HEK293 (cell line): ENCODE results near the gene CHD5.
A peak's percentile ranks its signal among the peaks of the same experiment; 100 is the strongest.

ENCODE experiments used
- CTCF ChIA-PET: fragments of 350-600 bp; formaldehyde crosslinking; extraction: SDS; loops from one replicate; lab custom pipeline; 2021; ENCODE audit warnings: antibody characterized with exemption; lab: Yijun Ruan, JAX
- POLR2A ChIA-PET: fragments of 300-600 bp; formaldehyde crosslinking; extraction: SDS; loops from one replicate; lab custom pipeline; 2020; ENCODE audit warnings: antibody characterized with exemption, inconsistent platforms; lab: Yijun Ruan, JAX
- H3K27ac ChIP-seq: fragments of 200-500 bp; sonication (Bioruptor generic); 2 replicates; pipeline ENCODE4 v1.5.1; 2014; ENCODE audit warnings: low read depth, low read length, control low read depth, inconsistent platforms; ENCODE audit errors: extremely low read depth
- H3K36me3 ChIP-seq, 2 experiments: fragments of 200-500 bp in 1 of 2; sonication (Bioruptor generic) in 1 of 2; 1 replicate in 1 of 2; 2 replicates in 1 of 2; pipeline ENCODE4 v1.5.1; 2014 to 2017; ENCODE audit warnings: inconsistent platforms in 2 of 2, low read length in 2 of 2; ENCODE audit not compliant: control insufficient read depth in 2 of 2, insufficient read depth in 1 of 2
- H3K4me1 ChIP-seq: fragments of 200-500 bp; sonication (Bioruptor generic); 2 replicates; pipeline ENCODE4 v1.5.1; 2014; ENCODE audit warnings: mild to moderate bottlenecking, low read length, inconsistent platforms; ENCODE audit not compliant: control insufficient read depth, insufficient read depth
- H3K4me3 ChIP-seq: 2 replicates; pipeline ENCODE4 v1.5.1; 2011; ENCODE audit warnings: low read depth, mild to moderate bottlenecking, control low read depth, low read length, moderate library complexity
- H3K9me3 ChIP-seq: fragments of 200-500 bp; sonication (Bioruptor generic); 2 replicates; pipeline ENCODE4 v1.5.1; 2014; ENCODE audit warnings: low read depth, low read length, inconsistent platforms; ENCODE audit not compliant: control insufficient read depth, insufficient read depth
- EGR2 ChIP-seq: fragments of 450-650 bp; formaldehyde crosslinking; IDR thresholded peaks from 2 replicates; pipeline ENCODE4 v1.5.1; 2016; ENCODE audit warnings: low read depth, missing biosample characterization, missing genetic modification characterization
- KLF1 ChIP-seq: fragments of 450-650 bp; formaldehyde crosslinking; IDR thresholded peaks from 2 replicates; pipeline ENCODE4 v1.5.1; 2016; ENCODE audit warnings: missing biosample characterization, missing genetic modification characterization
- MEIS1 ChIP-seq: sonication (generic); formaldehyde crosslinking; IDR thresholded peaks from 2 replicates; pipeline ENCODE4 v1.8.1; 2022; ENCODE audit warnings: missing genetic modification reagents, mild to moderate bottlenecking, borderline replicate concordance
- PRDM4 ChIP-seq: fragments of 450-650 bp; formaldehyde crosslinking; IDR thresholded peaks from 2 replicates; pipeline ENCODE4 v1.5.1; 2017; ENCODE audit warnings: missing biosample characterization, missing genetic modification characterization
- REST ChIP-seq: fragments of 450-650 bp; formaldehyde crosslinking; IDR thresholded peaks from 2 replicates; pipeline ENCODE4 v1.5.1; 2016; ENCODE audit warnings: missing biosample characterization, missing genetic modification characterization
- SP2 ChIP-seq: fragments of 450-650 bp; formaldehyde crosslinking; IDR thresholded peaks from 2 replicates; pipeline ENCODE4 v1.5.1; 2016; ENCODE audit warnings: missing biosample characterization, missing genetic modification characterization
- TCF7L2 ChIP-seq: IDR thresholded peaks from 2 replicates; pipeline ENCODE4 v1.6.1; 2011; ENCODE audit warnings: low read depth, mild to moderate bottlenecking, inconsistent platforms, low read length, moderate library complexity, borderline replicate concordance
- YY2 ChIP-seq: fragments of 450-650 bp; formaldehyde crosslinking; IDR thresholded peaks from 2 replicates; pipeline ENCODE4 v1.5.1; 2016; ENCODE audit warnings: missing biosample characterization, missing genetic modification characterization
- ZBTB8A ChIP-seq: fragments of 450-650 bp; formaldehyde crosslinking; IDR thresholded peaks from 2 replicates; pipeline ENCODE4 v1.5.1; 2016; ENCODE audit warnings: missing biosample characterization, missing genetic modification characterization
- ZFHX2 ChIP-seq: fragments of 450-650 bp; formaldehyde crosslinking; conservative IDR thresholded peaks from 2 replicates; pipeline ENCODE4 v1.5.1; 2016; ENCODE audit warnings: missing biosample characterization, missing genetic modification characterization
- ZIC2 ChIP-seq: fragments of 450-650 bp; formaldehyde crosslinking; IDR thresholded peaks from 2 replicates; pipeline ENCODE4 v1.5.1; 2016; ENCODE audit warnings: missing biosample characterization, missing genetic modification characterization
- ZNF24 ChIP-seq: fragments of 450-650 bp; formaldehyde crosslinking; IDR thresholded peaks from 2 replicates; pipeline ENCODE4 v1.5.1; 2016; ENCODE audit warnings: missing biosample characterization, missing genetic modification characterization
- ZNF350 ChIP-seq: fragments of 450-650 bp; formaldehyde crosslinking; IDR thresholded peaks from 2 replicates; pipeline ENCODE4 v1.5.0; 2017; ENCODE audit warnings: missing biosample characterization, mild to moderate bottlenecking, missing genetic modification characterization
- ZNF362 ChIP-seq: fragments of 450-650 bp; formaldehyde crosslinking; IDR thresholded peaks from 2 replicates; pipeline ENCODE4 v1.5.1; 2016; ENCODE audit warnings: missing biosample characterization, missing genetic modification characterization
- ZNF449 ChIP-seq: fragments of 450-650 bp; formaldehyde crosslinking; IDR thresholded peaks from 2 replicates; pipeline ENCODE4 v1.5.1; 2017; ENCODE audit warnings: missing biosample characterization, mild to moderate bottlenecking, missing genetic modification characterization, moderate library complexity
- ZNF521 ChIP-seq: fragments of 450-650 bp; formaldehyde crosslinking; IDR thresholded peaks from 2 replicates; pipeline ENCODE4 v1.5.1; 2017; ENCODE audit warnings: missing biosample characterization, mild to moderate bottlenecking, missing genetic modification characterization
- ZNF600 ChIP-seq: fragments of 450-650 bp; formaldehyde crosslinking; IDR thresholded peaks from 2 replicates; pipeline ENCODE4 v1.5.1; 2016; ENCODE audit warnings: missing biosample characterization, missing genetic modification characterization
- ZNF654 ChIP-seq: fragments of 450-650 bp; formaldehyde crosslinking; IDR thresholded peaks from 2 replicates; pipeline ENCODE4 v1.5.1; 2016; ENCODE audit warnings: low read depth, missing biosample characterization, missing genetic modification characterization
- ZNF776 ChIP-seq: fragments of 450-650 bp; formaldehyde crosslinking; IDR thresholded peaks from 2 replicates; pipeline ENCODE4 v1.5.0; 2017; ENCODE audit warnings: missing biosample characterization, missing genetic modification characterization, borderline replicate concordance
- ZNF792 ChIP-seq: fragments of 450-650 bp; formaldehyde crosslinking; IDR thresholded peaks from 2 replicates; pipeline ENCODE4 v1.5.1; 2016; ENCODE audit warnings: missing biosample characterization, missing genetic modification characterization
- ZNF837 ChIP-seq: fragments of 450-650 bp; formaldehyde crosslinking; IDR thresholded peaks from 2 replicates; pipeline ENCODE4 v1.5.1; 2016; ENCODE audit warnings: missing biosample characterization, missing genetic modification characterization

Gene CHD5

GRCh38 chr1:6072774-6073479 lies 107.2 kb downstream of the CHD5 start:
- POLR2A ChIA-PET = no interaction called here
- no peaks in the 10 kb centered on the region for H3K9me3 ChIP-seq
- no peaks in the 10 kb centered on the region for H3K4me1 ChIP-seq
- no peak overlapping the region for H3K27ac ChIP-seq
- H3K36me3 ChIP-seq = no peaks in the 10 kb centered on the region
- peak; percentile 44; the same call in 1 of the 2 replicates for TF ChIP-seq ZIC2 (tag by site-specific recombination)
- peak; percentile 83 for TF ChIP-seq EGR2 (tag by site-specific recombination)
- peak; percentile 81 for TF ChIP-seq KLF1 (tag by site-specific recombination)
- TF ChIP-seq ZNF654 (tag by site-specific recombination) = no peak
- peak; percentile 71 for TF ChIP-seq ZFHX2 (tag by site-specific recombination)
- no peak for TF ChIP-seq SP2 (tag by site-specific recombination)
- TF ChIP-seq TCF7L2 = no peak
- CTCF ChIA-PET = interaction anchor here (1.1 to 1.2 kb wide), 2 partner anchors 10 to 350 kb away, joined by 4 read pairs; no protein-coding TSS in a partner anchor
- H3K4me3 ChIP-seq = no peak overlapping the region

- no peaks in the 10 kb centered on the region for H3K4me1 ChIP-seq
- ChIA-PET CTCF (interaction anchor here (0.7 kb wide), 1 partner anchor 286 kb away, joined by 3 read pairs; no protein-coding TSS in a partner anchor), POLR2A (no interaction called here)
- H3K27ac ChIP-seq = no peak overlapping the region
- TF ChIP-seq ZNF362 (tag by site-specific recombination) (no peak), ZNF776 (no peak), ZNF600 (tag by site-specific recombination) (no peak), PRDM4 (tag by site-specific recombination) (no peak), ZBTB8A (tag by site-specific recombination) (no peak), ZNF24 (tag by site-specific recombination) (no peak), ZNF792 (tag by site-specific recombination) (no peak), MEIS1 (CRISPR knock-in tag) (no peak), ZNF521 (tag by site-specific recombination) (no peak), ZNF449 (no peak), EGR2 (tag by site-specific recombination) (no peak), REST (no peak), YY2 (tag by site-specific recombination) (no peak), ZNF350 (tag by site-specific recombination) (no peak), ZNF837 (tag by site-specific recombination) (no peak)
- H3K4me3 ChIP-seq = no peak overlapping the region
- H3K9me3 ChIP-seq = no peaks in the 10 kb centered on the region
- no peaks in the 10 kb centered on the region for H3K36me3 ChIP-seq
Observed at GRCh38 chr1:6071219-6071618, 108.9 kb downstream of the CHD5 start.
